ENCODE results near the gene MEAF6. TPM values are rescaled to one million over a fixed set of nuclear protein-coding genes. Genes with fewer than 3 reads are reported as not detected.

The MEAF6 gene
- total RNA-seq, 1 donor from 2014 or later, result 62.3 TPM

- no peak overlapping the region for H3K27ac Mint-ChIP-seq (ENCODE audit: unreplicated experiment)
- no peak overlapping the region for H3K4me3 Mint-ChIP-seq (ENCODE audit: unreplicated experiment)
- H3K36me3 Mint-ChIP-seq (ENCODE audit: unreplicated experiment), result peaks cover 28% of the 10 kb centered on the region
- no peak for DNase-seq (ENCODE audit: extremely low spot score, unreplicated experiment)
- H3K4me1 Mint-ChIP-seq (ENCODE audit: unreplicated experiment), result peaks cover 12% of the 10 kb centered on the region
- TF ChIP-seq CTCF (IDR thresholded peaks at IDR 0.05), result no peak
- H3K27me3 Mint-ChIP-seq (ENCODE audit: unreplicated experiment), result no peaks in the 10 kb centered on the region
- H3K9me3 Mint-ChIP-seq (ENCODE audit: unreplicated experiment), result no peaks in the 10 kb centered on the region
Observed at GRCh38 chr1:37502104-37502503, 12.5 kb downstream of the MEAF6 start.

DNA sequence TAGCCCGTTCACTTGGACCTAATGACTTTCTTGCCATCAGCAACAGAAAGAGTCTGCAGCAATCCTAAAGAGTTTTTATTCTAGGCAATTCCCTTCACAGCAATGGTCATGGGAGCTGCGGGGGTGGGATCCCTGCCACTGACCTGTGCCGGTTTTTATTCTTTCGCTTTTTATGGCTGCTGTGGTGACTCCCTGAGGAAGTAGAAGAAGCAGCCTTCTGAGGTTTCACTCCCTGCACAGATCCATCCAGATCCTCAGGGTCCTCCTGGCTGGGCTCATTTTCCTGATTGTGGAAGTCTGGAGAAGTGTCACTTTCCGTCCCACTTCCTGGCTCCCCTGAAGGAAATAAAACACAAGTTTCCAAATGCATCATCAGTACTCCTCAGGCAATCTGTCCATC is 12.9 kb downstream of the MEAF6 start:
- H3K4me1 Mint-ChIP-seq (ENCODE audit: unreplicated experiment), result peaks cover 12% of the 10 kb centered on the region
- peak; percentile 34 for DNase-seq (ENCODE audit: extremely low spot score, unreplicated experiment)
- no peak overlapping the region for H3K27ac Mint-ChIP-seq (ENCODE audit: unreplicated experiment)
- no peaks in the 10 kb centered on the region for H3K27me3 Mint-ChIP-seq (ENCODE audit: unreplicated experiment)
- TF ChIP-seq CTCF (IDR thresholded peaks at IDR 0.05), result no peak
- no peaks in the 10 kb centered on the region for H3K9me3 Mint-ChIP-seq (ENCODE audit: unreplicated experiment)
- peaks cover 28% of the 10 kb centered on the region for H3K36me3 Mint-ChIP-seq (ENCODE audit: unreplicated experiment)
- no peak overlapping the region for H3K4me3 Mint-ChIP-seq (ENCODE audit: unreplicated experiment)

DNA sequence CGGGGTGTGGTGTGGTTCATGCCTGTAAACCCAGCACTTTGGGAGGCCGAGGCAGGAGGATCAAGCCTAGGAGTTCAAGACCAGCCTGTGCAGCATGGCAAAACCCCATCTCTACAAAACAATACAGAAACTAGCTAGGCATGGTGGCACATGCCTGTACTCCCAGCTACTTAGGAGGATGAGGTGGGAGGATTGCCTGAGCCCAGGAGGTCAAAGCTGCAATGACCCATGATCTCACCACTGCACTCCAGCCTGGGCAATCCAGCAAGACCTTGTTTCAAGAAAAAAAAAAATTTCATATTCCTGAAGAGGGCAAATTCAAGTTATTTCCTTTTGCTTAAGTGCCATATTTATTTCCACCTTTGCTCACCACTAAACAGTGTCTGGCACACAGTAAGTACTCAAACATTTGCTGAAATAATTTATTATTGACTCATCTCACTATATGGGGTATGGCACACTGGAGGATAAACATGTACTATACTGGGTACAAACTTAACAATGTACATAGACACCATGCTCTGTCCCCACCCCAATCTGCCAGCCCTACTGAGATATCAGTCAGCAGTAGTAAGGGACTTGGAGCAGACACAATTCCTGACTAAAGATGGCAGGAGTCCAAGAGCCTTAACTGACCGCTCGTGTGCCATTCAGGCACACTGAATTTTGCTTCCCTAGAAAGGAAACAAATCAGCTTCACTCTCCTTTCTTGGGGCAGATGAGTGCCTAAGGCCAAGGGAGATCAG is 15.5 kb downstream of the MEAF6 start:
- peaks cover 31% of the 10 kb centered on the region for H3K36me3 Mint-ChIP-seq (ENCODE audit: unreplicated experiment)
- H3K4me1 Mint-ChIP-seq (ENCODE audit: unreplicated experiment), result peaks cover 19% of the 10 kb centered on the region
- H3K27me3 Mint-ChIP-seq (ENCODE audit: unreplicated experiment), result no peaks in the 10 kb centered on the region
- TF ChIP-seq CTCF (IDR thresholded peaks at IDR 0.05), result no peak
- no peaks in the 10 kb centered on the region for H3K9me3 Mint-ChIP-seq (ENCODE audit: unreplicated experiment)
- H3K27ac Mint-ChIP-seq (ENCODE audit: unreplicated experiment), result peak overlapping the region; percentile 74
- no peak overlapping the region for H3K4me3 Mint-ChIP-seq (ENCODE audit: unreplicated experiment)
- DNase-seq (ENCODE audit: extremely low spot score, unreplicated experiment), result peak; percentile 49

GRCh38 chr1:37497832-37498231 is 16.7 kb downstream of the MEAF6 start:
- Mint-ChIP-seq H3K36me3 (ENCODE audit: unreplicated experiment) (peaks cover 43% of the 10 kb centered on the region), H3K4me1 (ENCODE audit: unreplicated experiment) (peaks cover 19% of the 10 kb centered on the region), H3K9me3 (ENCODE audit: unreplicated experiment) (no peaks in the 10 kb centered on the region), H3K27ac (ENCODE audit: unreplicated experiment) (no peak overlapping the region), H3K27me3 (ENCODE audit: unreplicated experiment) (no peaks in the 10 kb centered on the region), H3K4me3 (ENCODE audit: unreplicated experiment) (no peak overlapping the region)
- TF ChIP-seq CTCF (IDR thresholded peaks at IDR 0.05), result no peak
- peak; percentile 27 for DNase-seq (ENCODE audit: extremely low spot score, unreplicated experiment)

DNA sequence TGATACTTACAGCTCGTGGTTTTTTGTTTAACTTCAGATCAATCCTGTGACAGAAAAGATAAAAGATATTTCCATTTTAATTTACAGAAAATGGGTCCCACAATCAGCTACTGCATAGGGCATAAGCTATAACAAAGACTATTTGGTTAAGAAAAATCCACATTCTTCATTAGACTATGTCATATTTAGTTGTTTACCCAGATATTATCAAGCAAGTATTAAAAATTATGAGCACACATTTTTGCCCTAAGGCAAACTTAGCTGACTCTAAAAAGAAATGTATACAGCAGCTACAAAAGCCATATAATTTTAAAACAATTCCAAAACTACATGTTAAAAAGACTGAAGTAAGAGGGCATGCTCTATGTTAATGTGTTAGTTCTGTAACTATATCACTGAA is 18.7 kb downstream of the MEAF6 start:
- no peak overlapping the region for H3K4me3 Mint-ChIP-seq (ENCODE audit: unreplicated experiment)
- no peak for TF ChIP-seq CTCF (IDR thresholded peaks at IDR 0.05)
- H3K4me1 Mint-ChIP-seq (ENCODE audit: unreplicated experiment), result peaks cover 19% of the 10 kb centered on the region
- no peaks in the 10 kb centered on the region for H3K27me3 Mint-ChIP-seq (ENCODE audit: unreplicated experiment)
- H3K36me3 Mint-ChIP-seq (ENCODE audit: unreplicated experiment), result peaks cover 37% of the 10 kb centered on the region
- peak overlapping the region; percentile 27 for H3K27ac Mint-ChIP-seq (ENCODE audit: unreplicated experiment)
- H3K9me3 Mint-ChIP-seq (ENCODE audit: unreplicated experiment), result no peaks in the 10 kb centered on the region
- DNase-seq (ENCODE audit: extremely low spot score, unreplicated experiment), result no peak
